NCI-H1092 (cell line): ENCODE data around the gene MAPK14.
A peak's percentile ranks its signal among the peaks of the same experiment; 100 is the strongest.
"Not testable (repeated sequence)": the region's sequence is repeated elsewhere in the genome, so short reads cannot be mapped to it uniquely, and the experiment has no call there.

Experiments used
- DNase-seq: peaks from one replicate; lab custom pipeline; 2025; lab: John Stamatoyannopoulos, UW

Gene MAPK14

GRCh38 chr6:36070252-36070651, 42.6 kb downstream of the MAPK14 start:
- DNase-seq: no peak

- DNase-seq: no peak
These were observed 43.7 kb downstream of the MAPK14 start for GRCh38 chr6:36071281-36071680.

GRCh38 chr6:36071714-36072113, 44.1 kb downstream of the MAPK14 start:
- DNase-seq: no peak

GRCh38 chr6:36072681-36073080, 45.1 kb downstream of the MAPK14 start:
- no peak for DNase-seq

GRCh38 chr6:36073587-36073986, 46.0 kb downstream of the MAPK14 start:
- no peak for DNase-seq

- no peak for DNase-seq
These were observed 48.0 kb downstream of the MAPK14 start for GRCh38 chr6:36075656-36076055.

- DNase-seq: no peak
These were observed 48.8 kb downstream of the MAPK14 start for GRCh38 chr6:36076178-36077063.

GRCh38 chr6:36078159-36078558, 50.6 kb downstream of the MAPK14 start:
- no peak for DNase-seq

GRCh38 chr6:36079601-36080000, 52.0 kb downstream of the MAPK14 start:
- no peak for DNase-seq

GRCh38 chr6:36082318-36082717, 54.7 kb downstream of the MAPK14 start:
- no peak for DNase-seq

GRCh38 chr6:36083446-36083845, 55.8 kb downstream of the MAPK14 start:
- no peak for DNase-seq

GRCh38 chr6:36088204-36088603, 60.6 kb downstream of the MAPK14 start:
- DNase-seq: not testable (repeated sequence)

- no peak for DNase-seq
These were observed 61.4 kb downstream of the MAPK14 start for GRCh38 chr6:36089048-36089447.

GRCh38 chr6:36094238-36094637, 66.6 kb downstream of the MAPK14 start:
- no peak for DNase-seq

GRCh38 chr6:36094753-36095496, 67.3 kb downstream of the MAPK14 start:
- DNase-seq: peak; percentile 27

- no peak for DNase-seq
These were observed 68.1 kb downstream of the MAPK14 start for GRCh38 chr6:36095497-36096391.

- no peak for DNase-seq
These were observed 70.8 kb downstream of the MAPK14 start for GRCh38 chr6:36098253-36098919.

- DNase-seq: no peak
These were observed 71.5 kb downstream of the MAPK14 start for GRCh38 chr6:36098920-36099647.

- DNase-seq: no peak
These were observed 72.4 kb downstream of the MAPK14 start for GRCh38 chr6:36099869-36100483.

GRCh38 chr6:36101691-36102090, 74.1 kb downstream of the MAPK14 start:
- DNase-seq: no peak
